ENCODE results near the gene ATP2C2. TPM values are rescaled to one million over a fixed set of nuclear protein-coding genes. Genes with fewer than 3 reads are reported as not detected.
"Not testable (repeated sequence)": the region's sequence is repeated elsewhere in the genome, so short reads cannot be mapped to it uniquely, and the experiment has no call there.

ATP2C2 gene
- total RNA-seq, 1 experiment from 2014 or later, result not detected

GRCh38 chr16:84334482-84334881, 33.9 kb upstream of the ATP2C2 start:
- Histone ChIP-seq H3K36me3 (ENCODE audit: insufficient read depth, low read length, poor library complexity, severe bottlenecking) (no peaks in the 10 kb centered on the region), H3K9me3 (ENCODE audit: low read depth, low read length, poor library complexity, severe bottlenecking) (no peaks in the 10 kb centered on the region), H3K4me3 (ENCODE audit: low read depth, low read length, poor library complexity, severe bottlenecking) (no peak overlapping the region), H3K27ac (ENCODE audit: low read depth, low read length, poor library complexity, severe bottlenecking) (no peak overlapping the region), H3K4me1 (ENCODE audit: insufficient read depth, low read length, poor library complexity, severe bottlenecking) (no peaks in the 10 kb centered on the region), H3K27me3 (replicated peaks; ENCODE audit: insufficient read depth, low read depth, low read length, poor library complexity) (no peaks in the 10 kb centered on the region)
- BruUV-seq (replicated peaks), result no TSS peak
- intact Hi-C loops (cut with micrococcal nuclease; ENCODE audit: unreplicated experiment), result no loop called here
- CTCF ChIA-PET, result no interaction called here
- POLR2A ChIA-PET (ENCODE audit: low non-redundant PET), result no interaction called here
- DNase-seq (ENCODE audit: low spot score), result no peak
- TF ChIP-seq CTCF (conservative IDR thresholded peaks at IDR 0.05; ENCODE audit: low read depth, low read length) (no peak), EZH2 (IDR thresholded peaks at IDR 0.05; ENCODE audit: borderline replicate concordance, low read depth, low read length, poor library complexity, severe bottlenecking) (no peak)

GRCh38 chr16:84337236-84337635, 31.1 kb upstream of the ATP2C2 start:
- CTCF ChIA-PET; H3K4me1 ChIP-seq (ENCODE audit: insufficient read depth, low read length, poor library complexity, severe bottlenecking); H3K27ac ChIP-seq (ENCODE audit: low read depth, low read length, poor library complexity, severe bottlenecking); intact Hi-C loops (cut with micrococcal nuclease; ENCODE audit: unreplicated experiment); H3K9me3 ChIP-seq (ENCODE audit: low read depth, low read length, poor library complexity, severe bottlenecking); DNase-seq (ENCODE audit: low spot score); H3K27me3 ChIP-seq (replicated peaks; ENCODE audit: insufficient read depth, low read depth, low read length, poor library complexity); H3K4me3 ChIP-seq (ENCODE audit: low read depth, low read length, poor library complexity, severe bottlenecking); BruUV-seq (replicated peaks); H3K36me3 ChIP-seq (ENCODE audit: insufficient read depth, low read length, poor library complexity, severe bottlenecking); POLR2A ChIA-PET (ENCODE audit: low non-redundant PET): not testable (repeated sequence)

GRCh38 chr16:84339311-84339710, 29.0 kb upstream of the ATP2C2 start:
- no peak for DNase-seq (ENCODE audit: low spot score)
- intact Hi-C loops (cut with micrococcal nuclease; ENCODE audit: unreplicated experiment), result no loop called here
- no TSS peak for BruUV-seq (replicated peaks)
- Histone ChIP-seq H3K4me1 (ENCODE audit: insufficient read depth, low read length, poor library complexity, severe bottlenecking) (no peaks in the 10 kb centered on the region), H3K4me3 (ENCODE audit: low read depth, low read length, poor library complexity, severe bottlenecking) (no peak overlapping the region), H3K9me3 (ENCODE audit: low read depth, low read length, poor library complexity, severe bottlenecking) (no peaks in the 10 kb centered on the region), H3K27me3 (replicated peaks; ENCODE audit: insufficient read depth, low read depth, low read length, poor library complexity) (no peaks in the 10 kb centered on the region), H3K36me3 (ENCODE audit: insufficient read depth, low read length, poor library complexity, severe bottlenecking) (no peaks in the 10 kb centered on the region), H3K27ac (ENCODE audit: low read depth, low read length, poor library complexity, severe bottlenecking) (no peak overlapping the region)
- CTCF ChIA-PET, result no interaction called here
- TF ChIP-seq CTCF (conservative IDR thresholded peaks at IDR 0.05; ENCODE audit: low read depth, low read length), result no peak
- no peak for TF ChIP-seq EZH2 (IDR thresholded peaks at IDR 0.05; ENCODE audit: borderline replicate concordance, low read depth, low read length, poor library complexity, severe bottlenecking)
- POLR2A ChIA-PET (ENCODE audit: low non-redundant PET), result no interaction called here

- DNase-seq (ENCODE audit: low spot score), result no peak
- Histone ChIP-seq H3K9me3 (ENCODE audit: low read depth, low read length, poor library complexity, severe bottlenecking) (no peaks in the 10 kb centered on the region), H3K36me3 (ENCODE audit: insufficient read depth, low read length, poor library complexity, severe bottlenecking) (no peaks in the 10 kb centered on the region), H3K4me1 (ENCODE audit: insufficient read depth, low read length, poor library complexity, severe bottlenecking) (no peaks in the 10 kb centered on the region), H3K27me3 (replicated peaks; ENCODE audit: insufficient read depth, low read depth, low read length, poor library complexity) (no peaks in the 10 kb centered on the region), H3K4me3 (ENCODE audit: low read depth, low read length, poor library complexity, severe bottlenecking) (no peak overlapping the region), H3K27ac (ENCODE audit: low read depth, low read length, poor library complexity, severe bottlenecking) (no peak overlapping the region)
- no peak for TF ChIP-seq EZH2 (IDR thresholded peaks at IDR 0.05; ENCODE audit: borderline replicate concordance, low read depth, low read length, poor library complexity, severe bottlenecking)
- no TSS peak for BruUV-seq (replicated peaks)
- POLR2A ChIA-PET (ENCODE audit: low non-redundant PET), result no interaction called here
- CTCF ChIA-PET, result no interaction called here
- intact Hi-C loops (cut with micrococcal nuclease; ENCODE audit: unreplicated experiment), result no loop called here
Observed at GRCh38 chr16:84339766-84340165, 28.6 kb upstream of the ATP2C2 start.
